GM12878 (cell line): ENCODE measurements around the gene C16orf96. TPM values are rescaled to one million over a fixed set of nuclear protein-coding genes. Genes with fewer than 3 reads are reported as not detected.
A peak's percentile ranks its signal among the peaks of the same experiment; 100 is the strongest.

Experiments
- ATF7 ChIP-seq: fragments of 450-650 bp; IDR thresholded peaks from 2 replicates; pipeline ENCODE4 v1.6.1; 2016; ENCODE audit warnings: low read depth, mild to moderate bottlenecking
- BCLAF1 ChIP-seq: fragments of 450-650 bp; IDR thresholded peaks from 2 replicates; pipeline ENCODE4 v1.6.1; 2017; ENCODE audit warnings: antibody characterized with exemption, mild to moderate bottlenecking, moderate library complexity
- BHLHE40 ChIP-seq, 2 experiments: fragments of 450-650 bp in 1 of 2; IDR thresholded peaks; 2 replicates each; pipeline ENCODE4 v1.6.1; 2011 to 2017; ENCODE audit warnings: low read depth in 2 of 2, borderline replicate concordance in 1 of 2, improper control_type of control experiment in 1 of 2, low read length in 1 of 2, mild to moderate bottlenecking in 1 of 2
- BMI1 ChIP-seq: fragments of 450-650 bp; IDR thresholded peaks from 2 replicates; pipeline ENCODE4 v1.6.1; 2016; ENCODE audit warnings: mild to moderate bottlenecking, moderate library complexity, borderline replicate concordance
- IKZF2 ChIP-seq, 2 experiments: fragments of 450-650 bp; IDR thresholded peaks; 2 replicates each; pipeline ENCODE4 v1.6.1; 2017; ENCODE audit warnings: mild to moderate bottlenecking in 2 of 2, moderate library complexity in 2 of 2
- MTA2 ChIP-seq: fragments of 450-650 bp; IDR thresholded peaks from 2 replicates; pipeline ENCODE4 v1.6.1; 2016; ENCODE audit warnings: low read depth, mild to moderate bottlenecking, moderate library complexity
- PBX3 ChIP-seq: IDR thresholded peaks from 2 replicates; pipeline ENCODE4 v1.6.1; 2011; ENCODE audit warnings: mild to moderate bottlenecking, low read depth, low read length, moderate library complexity; ENCODE audit not compliant: insufficient replicate concordance
- RAD21 ChIP-seq: IDR thresholded peaks from 2 replicates; pipeline ENCODE4 v1.6.1; 2011; ENCODE audit warnings: mild to moderate bottlenecking, low read depth, low read length, moderate library complexity; ENCODE audit not compliant: insufficient read depth
- RAD51 ChIP-seq: fragments of 450-650 bp; IDR thresholded peaks from 2 replicates; pipeline ENCODE4 v1.6.1; 2016; ENCODE audit warnings: moderate library complexity, mild to moderate bottlenecking, inconsistent platforms
- RB1 ChIP-seq: fragments of 450-650 bp; formaldehyde crosslinking; IDR thresholded peaks from 2 replicates; pipeline ENCODE4 v1.6.1; 2017; ENCODE audit warnings: mild to moderate bottlenecking, borderline replicate concordance
- RELA ChIP-seq: fragments of 450-650 bp; IDR thresholded peaks from 2 replicates; pipeline ENCODE4 v1.8.0; 2014; ENCODE audit warnings: borderline replicate concordance; ENCODE audit not compliant: partially characterized antibody
- RUNX3 ChIP-seq: IDR thresholded peaks from 2 replicates; pipeline ENCODE4 v1.6.1; 2012; ENCODE audit warnings: low read length, inconsistent platforms
- SIN3A ChIP-seq: IDR thresholded peaks from 2 replicates; pipeline ENCODE4 v1.6.1; 2012; ENCODE audit warnings: low read depth, low read length, improper control_type of control experiment
- USF2 ChIP-seq: IDR thresholded peaks from 2 replicates; pipeline ENCODE4 v1.6.1; 2011; ENCODE audit warnings: low read depth, low read length, improper control_type of control experiment, borderline replicate concordance
- ZNF384 ChIP-seq: IDR thresholded peaks from 2 replicates; pipeline ENCODE4 v1.6.1; 2012; ENCODE audit warnings: low read depth, mild to moderate bottlenecking, low read length, improper control_type of control experiment, borderline replicate concordance
- polyA plus RNA-seq, 11 experiments: library from polyadenylated mRNA; depleted of rRNA in 4 of 11; unstranded in 6 of 11; stranded (reverse) in 5 of 11; fragments of >200 nt; fragmentation: Nextera tagmentation in 4 of 11; fragmentation: Illumina TruSeq in 1 of 11; extraction: Ambion mirVana in 4 of 11; extraction: Trizol in 1 of 11; gene quantifications; 1 replicate in 1 of 11; 2 replicates in 10 of 11; pipeline versions ENCODE4 v1.2.1 to v1.2.3, GENCODE V29; 2011 to 2016; ENCODE audit warnings: inconsistent platforms in 2 of 11, missing spikeins in 2 of 11, low read depth in 1 of 11
- total RNA-seq, 4 experiments: library from RNA; depleted of rRNA in 3 of 4; stranded (reverse); fragments of >200 nt in 3 of 4; fragmentation: Illumina TruSeq in 1 of 4; extraction: Trizol in 1 of 4; gene quantifications; 2 replicates each; pipeline versions ENCODE4 v1.2.1 to v1.2.3, GENCODE V29; 2013 to 2021
- TF ChIP-seq, protein P1 (sequence below): fragments of 450-650 bp; IDR thresholded peaks from 2 replicates; pipeline ENCODE4 v1.6.1; 2017; ENCODE audit warnings: mild to moderate bottlenecking, moderate library complexity
- TF ChIP-seq, protein P2 (sequence below): fragments of 450-650 bp; IDR thresholded peaks from 2 replicates; pipeline ENCODE4 v1.6.1; 2017; ENCODE audit warnings: low read depth, mild to moderate bottlenecking, moderate library complexity

C16orf96 gene
- total and polyA plus RNA-seq, 10 of the 15 experiments (the other 5 are each of a cell fraction or from before 2014, with no cell fraction given), result 0.01 to 0.08 (median 0.01) TPM; not detected in 7

GRCh38 chr16:4529085-4530060 is 26.8 kb upstream of the C16orf96 start (continued):
- TF ChIP-seq, protein P1, sequence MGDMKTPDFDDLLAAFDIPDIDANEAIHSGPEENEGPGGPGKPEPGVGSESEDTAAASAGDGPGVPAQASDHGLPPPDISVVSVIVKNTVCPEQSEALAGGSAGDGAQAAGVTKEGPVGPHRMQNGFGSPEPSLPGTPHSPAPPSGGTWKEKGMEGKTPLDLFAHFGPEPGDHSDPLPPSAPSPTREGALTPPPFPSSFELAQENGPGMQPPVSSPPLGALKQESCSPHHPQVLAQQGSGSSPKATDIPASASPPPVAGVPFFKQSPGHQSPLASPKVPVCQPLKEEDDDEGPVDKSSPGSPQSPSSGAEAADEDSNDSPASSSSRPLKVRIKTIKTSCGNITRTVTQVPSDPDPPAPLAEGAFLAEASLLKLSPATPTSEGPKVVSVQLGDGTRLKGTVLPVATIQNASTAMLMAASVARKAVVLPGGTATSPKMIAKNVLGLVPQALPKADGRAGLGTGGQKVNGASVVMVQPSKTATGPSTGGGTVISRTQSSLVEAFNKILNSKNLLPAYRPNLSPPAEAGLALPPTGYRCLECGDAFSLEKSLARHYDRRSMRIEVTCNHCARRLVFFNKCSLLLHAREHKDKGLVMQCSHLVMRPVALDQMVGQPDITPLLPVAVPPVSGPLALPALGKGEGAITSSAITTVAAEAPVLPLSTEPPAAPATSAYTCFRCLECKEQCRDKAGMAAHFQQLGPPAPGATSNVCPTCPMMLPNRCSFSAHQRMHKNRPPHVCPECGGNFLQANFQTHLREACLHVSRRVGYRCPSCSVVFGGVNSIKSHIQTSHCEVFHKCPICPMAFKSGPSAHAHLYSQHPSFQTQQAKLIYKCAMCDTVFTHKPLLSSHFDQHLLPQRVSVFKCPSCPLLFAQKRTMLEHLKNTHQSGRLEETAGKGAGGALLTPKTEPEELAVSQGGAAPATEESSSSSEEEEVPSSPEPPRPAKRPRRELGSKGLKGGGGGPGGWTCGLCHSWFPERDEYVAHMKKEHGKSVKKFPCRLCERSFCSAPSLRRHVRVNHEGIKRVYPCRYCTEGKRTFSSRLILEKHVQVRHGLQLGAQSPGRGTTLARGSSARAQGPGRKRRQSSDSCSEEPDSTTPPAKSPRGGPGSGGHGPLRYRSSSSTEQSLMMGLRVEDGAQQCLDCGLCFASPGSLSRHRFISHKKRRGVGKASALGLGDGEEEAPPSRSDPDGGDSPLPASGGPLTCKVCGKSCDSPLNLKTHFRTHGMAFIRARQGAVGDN, result 0 out of 2 replicates have a peak, but pooled peaks have one; percentile 40
- TF ChIP-seq RB1 (no peak), MTA2 (0 out of 2 replicates have a peak, but pooled peaks have one; percentile 21), BMI1 (no peak), RAD51 (peak; percentile 25; the same call in 1 of the 2 replicates), RAD21 (no peak), USF2 (no peak), PBX3 (no peak), RELA (no peak), RUNX3 (peak; percentile 62), BCLAF1 (no peak), BHLHE40 (IDR thresholded peaks at IDR 0.05; ENCODE audit: borderline replicate concordance in 1 of 2, low read depth in 2 of 2, low read length in 1 of 2) (peak in 1 of 2 experiments; percentile 19; a peak in 1 of 4 replicates), ATF7 (no peak), ZNF384 (peak; percentile 33; the same call in 1 of the 2 replicates), SIN3A (no peak), IKZF2 (IDR thresholded peaks at IDR 0.05) (peak in 1 of 2 experiments; percentile 41; a peak in 2 of 4 replicates)
- TF ChIP-seq, protein P2, sequence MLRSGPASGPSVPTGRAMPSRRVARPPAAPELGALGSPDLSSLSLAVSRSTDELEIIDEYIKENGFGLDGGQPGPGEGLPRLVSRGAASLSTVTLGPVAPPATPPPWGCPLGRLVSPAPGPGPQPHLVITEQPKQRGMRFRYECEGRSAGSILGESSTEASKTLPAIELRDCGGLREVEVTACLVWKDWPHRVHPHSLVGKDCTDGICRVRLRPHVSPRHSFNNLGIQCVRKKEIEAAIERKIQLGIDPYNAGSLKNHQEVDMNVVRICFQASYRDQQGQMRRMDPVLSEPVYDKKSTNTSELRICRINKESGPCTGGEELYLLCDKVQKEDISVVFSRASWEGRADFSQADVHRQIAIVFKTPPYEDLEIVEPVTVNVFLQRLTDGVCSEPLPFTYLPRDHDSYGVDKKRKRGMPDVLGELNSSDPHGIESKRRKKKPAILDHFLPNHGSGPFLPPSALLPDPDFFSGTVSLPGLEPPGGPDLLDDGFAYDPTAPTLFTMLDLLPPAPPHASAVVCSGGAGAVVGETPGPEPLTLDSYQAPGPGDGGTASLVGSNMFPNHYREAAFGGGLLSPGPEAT, result 0 out of 2 replicates have a peak, but pooled peaks have one; percentile 18
